ENCODE results near the gene PIEZO2.

- TF ChIP-seq CTCF (IDR thresholded peaks at IDR 0.05) = no peak
- no peak for TF ChIP-seq POLR2A (IDR thresholded peaks at IDR 0.05)
- TF ChIP-seq POLR2AphosphoS5 (IDR thresholded peaks at IDR 0.05) = no peak
- TF ChIP-seq EP300 (IDR thresholded peaks at IDR 0.05) = no peak
Measured at GRCh38 chr18:11165952-11166351, 16.6 kb upstream of the PIEZO2 start.

All from gastroesophageal sphincter (tissue), 3 donors.